H9 (cell line): Measurements from ENCODE around the gene ATG7. TPM values are rescaled to one million over a fixed set of nuclear protein-coding genes. Genes with fewer than 3 reads are reported as not detected.

Source experiments
- DNase-seq: peaks from one replicate; pipeline ENCODE4 v3.0.0-alpha.2; 2017
- H2AFZ ChIP-seq: one replicate; pipeline ENCODE4 v1.6.1; 2013; ENCODE audit warnings: mild to moderate bottlenecking, low read length, control low read depth, moderate library complexity
- H2AK5ac ChIP-seq: 2 replicates; pipeline ENCODE4 v1.6.1; 2013; ENCODE audit warnings: low read length, control low read depth, mixed read lengths; ENCODE audit not compliant: insufficient read length
- H2BK120ac ChIP-seq: one replicate; pipeline ENCODE4 v1.6.1; 2013; ENCODE audit warnings: low read depth, mild to moderate bottlenecking, low read length, control low read depth, inconsistent platforms; ENCODE audit not compliant: poor library complexity, severe bottlenecking
- H2BK12ac ChIP-seq: 2 replicates; pipeline ENCODE4 v1.6.1; 2013; ENCODE audit warnings: low read length, control low read depth, mixed read lengths, low read depth; ENCODE audit not compliant: insufficient read length
- H2BK15ac ChIP-seq: 2 replicates; pipeline ENCODE4 v1.6.1; 2013; ENCODE audit warnings: low read depth, low read length, control low read depth
- H2BK20ac ChIP-seq: one replicate; pipeline ENCODE4 v1.6.1; 2013; ENCODE audit warnings: low read depth, mild to moderate bottlenecking, low read length, control low read depth, inconsistent platforms; ENCODE audit not compliant: poor library complexity, severe bottlenecking
- H2BK5ac ChIP-seq: 2 replicates; pipeline ENCODE4 v1.6.1; 2013; ENCODE audit warnings: low read length, control low read depth, mixed read lengths; ENCODE audit not compliant: insufficient read length
- H3K14ac ChIP-seq: 2 replicates; pipeline ENCODE4 v1.6.1; 2013; ENCODE audit warnings: low read length, control low read depth; ENCODE audit not compliant: insufficient read depth
- H3K18ac ChIP-seq: 2 replicates; pipeline ENCODE4 v1.6.1; 2013; ENCODE audit warnings: low read depth, mild to moderate bottlenecking, mixed read lengths, low read length, control low read depth; ENCODE audit not compliant: insufficient read length
- H3K23ac ChIP-seq: 2 replicates; pipeline ENCODE4 v1.6.1; 2013; ENCODE audit warnings: low read length, control low read depth, mixed read lengths, low read depth; ENCODE audit not compliant: insufficient read length
- H3K23me2 ChIP-seq: 2 replicates; pipeline ENCODE4 v1.6.1; 2013; ENCODE audit warnings: low read depth, mild to moderate bottlenecking, mixed read lengths, low read length, control low read depth; ENCODE audit not compliant: insufficient read length, poor library complexity, severe bottlenecking
- H3K27ac ChIP-seq: 2 replicates; pipeline ENCODE4 v1.5.1; 2013; ENCODE audit warnings: low read length, control low read depth, mixed read lengths, low read depth; ENCODE audit not compliant: insufficient read length
- H3K27me3 ChIP-seq: 2 replicates; pipeline ENCODE4 v1.6.1; 2013; ENCODE audit warnings: low read length, control low read depth, inconsistent platforms; ENCODE audit not compliant: insufficient read depth
- H3K4ac ChIP-seq: 2 replicates; pipeline ENCODE4 v1.6.1; 2013; ENCODE audit warnings: low read depth, mild to moderate bottlenecking, control low read depth, inconsistent platforms, low read length, moderate library complexity
- H3K4me1 ChIP-seq: 2 replicates; pipeline ENCODE4 v1.6.1; 2013; ENCODE audit warnings: low read length, control low read depth, inconsistent platforms; ENCODE audit not compliant: insufficient read depth
- H3K4me2 ChIP-seq: 2 replicates; pipeline ENCODE4 v1.6.1; 2013; ENCODE audit warnings: low read length, control low read depth, mixed read lengths; ENCODE audit not compliant: insufficient read length, insufficient read depth
- H3K56ac ChIP-seq: 2 replicates; pipeline ENCODE4 v1.6.1; 2013; ENCODE audit warnings: low read depth, mild to moderate bottlenecking, mixed read lengths, low read length, control low read depth; ENCODE audit not compliant: insufficient read length
- H3K79me1 ChIP-seq: 2 replicates; pipeline ENCODE4 v1.6.1; 2013; ENCODE audit warnings: low read depth, mild to moderate bottlenecking, moderate library complexity, low read length, control low read depth, inconsistent platforms; ENCODE audit not compliant: insufficient read depth, poor library complexity, severe bottlenecking
- H3K79me2 ChIP-seq: 2 replicates; pipeline ENCODE4 v1.6.1; 2013; ENCODE audit warnings: low read length, control low read depth, inconsistent platforms; ENCODE audit not compliant: insufficient read depth
- H3K9ac ChIP-seq: 2 replicates; pipeline ENCODE4 v1.6.1; 2013; ENCODE audit warnings: low read length, control low read depth, mixed read lengths; ENCODE audit not compliant: insufficient read length; ENCODE audit errors: extremely low read depth
- H3K9me3 ChIP-seq: one replicate; pipeline ENCODE4 v1.6.1; 2013; ENCODE audit warnings: low read depth, low read length, inconsistent platforms; ENCODE audit not compliant: control insufficient read depth
- H3T11ph ChIP-seq: one replicate; pipeline ENCODE4 v1.6.1; 2013; ENCODE audit warnings: mild to moderate bottlenecking, low read length, control low read depth, inconsistent platforms
- H4K20me1 ChIP-seq: one replicate; pipeline ENCODE4 v1.6.1; 2013; ENCODE audit not compliant: control insufficient read depth, insufficient read length, insufficient read depth
- H4K5ac ChIP-seq: 2 replicates; pipeline ENCODE4 v1.6.1; 2013; ENCODE audit warnings: low read depth, mild to moderate bottlenecking, mixed read lengths, low read length, control low read depth; ENCODE audit not compliant: insufficient read length
- H4K8ac ChIP-seq: replicated peaks from 2 replicates; pipeline ENCODE4 v1.6.1; 2013; ENCODE audit warnings: low read length, control low read depth, mixed read lengths, low read depth; ENCODE audit not compliant: insufficient read length
- H4K91ac ChIP-seq: 2 replicates; pipeline ENCODE4 v1.6.1; 2013; ENCODE audit warnings: low read depth, mild to moderate bottlenecking, moderate library complexity, mixed read lengths, low read length, control low read depth; ENCODE audit not compliant: insufficient read length
- H3K27ac Mint-ChIP-seq, 3 experiments: 2 replicates in 2 of 3; 3 replicates in 1 of 3; pipeline ENCODE4 v1.8.0; 2020 to 2021; ENCODE audit warnings: mixed read lengths in 3 of 3, mild to moderate bottlenecking in 1 of 3, moderate library complexity in 1 of 3
- H3K27me3 Mint-ChIP-seq: 2 replicates; pipeline ENCODE4 v1.8.0; 2021; ENCODE audit warnings: low read depth, mild to moderate bottlenecking, moderate library complexity, mixed read lengths
- H3K36me3 Mint-ChIP-seq, 3 experiments: 2 replicates in 2 of 3; 3 replicates in 1 of 3; pipeline ENCODE4 v1.8.0; 2020 to 2021; ENCODE audit warnings: low read depth in 3 of 3, mixed read lengths in 3 of 3; ENCODE audit not compliant: insufficient read depth in 1 of 3
- H3K4me1 Mint-ChIP-seq, 2 experiments: 2 replicates each; pipeline ENCODE4 v1.8.0; 2020; ENCODE audit warnings: mixed read lengths in 2 of 2
- H3K4me3 Mint-ChIP-seq, 2 experiments: 2 replicates in 1 of 2; 3 replicates in 1 of 2; pipeline ENCODE4 v1.8.0; 2020 to 2021; ENCODE audit warnings: mild to moderate bottlenecking in 2 of 2, mixed read lengths in 2 of 2, moderate library complexity in 1 of 2
- H3K9me3 Mint-ChIP-seq, 2 experiments: 2 replicates in 1 of 2; 3 replicates in 1 of 2; pipeline ENCODE4 v1.8.0; 2020; ENCODE audit warnings: mild to moderate bottlenecking in 2 of 2, mixed read lengths in 2 of 2, moderate library complexity in 1 of 2
- CTCF ChIP-seq: fragments of 200-600 bp; sonication (generic); conservative IDR thresholded peaks from 3 replicates; pipeline ENCODE4 v1.8.0; 2021; ENCODE audit warnings: antibody characterized with exemption, mild to moderate bottlenecking
- WGBS: extraction: QIAGEN DNeasy Blood & Tissue Kit; methylation state at CpG from one replicate; pipeline ENCODE4 v1.1.7; 2013; ENCODE audit warnings: missing lambda C conversion rate, low lambda C conversion rate, mixed read lengths; ENCODE audit not compliant: insufficient read length; ENCODE audit errors: extremely low coverage; 5-methylcytosine and 5-hydroxymethylcytosine counted together
- total RNA-seq: library from RNA; stranded (reverse); gene quantifications from 2 replicates; pipeline ENCODE4 v1.2.1, GENCODE V29; 2021

The ATG7 gene
- total RNA-seq, 1 experiment from 2014 or later, result 17.9 TPM

- H3K4me1 Mint-ChIP-seq, result no peaks in the 10 kb centered on the region
- Histone ChIP-seq H2AFZ (no peak overlapping the region), H3T11ph (no peak overlapping the region), H3K9ac (no peak overlapping the region), H4K20me1 (no peaks in the 10 kb centered on the region), H4K91ac (no peak overlapping the region), H3K27me3 (no peaks in the 10 kb centered on the region), H3K9me3 (no peaks in the 10 kb centered on the region), H3K4me1 (no peaks in the 10 kb centered on the region), H2BK20ac (no peak overlapping the region), H3K79me2 (no peaks in the 10 kb centered on the region), H3K14ac (no peak overlapping the region), H3K79me1 (no peaks in the 10 kb centered on the region), H3K23ac (no peak overlapping the region), H4K8ac (no peak overlapping the region), H2BK15ac (no peak overlapping the region), H3K18ac (no peak overlapping the region), H2BK120ac (no peak overlapping the region), H3K4ac (no peak overlapping the region), H3K56ac (no peak overlapping the region), H3K23me2 (no peaks in the 10 kb centered on the region), H3K27ac (no peak overlapping the region), H2BK12ac (no peak overlapping the region), H3K4me2 (no peak overlapping the region), H2BK5ac (no peak overlapping the region), H4K5ac (no peak overlapping the region), H2AK5ac (no peak overlapping the region)
- no peak for TF ChIP-seq CTCF
- WGBS, result no CpG with 5 or more reads among the region's 6 CpGs
- no peaks in the 10 kb centered on the region for H3K27me3 Mint-ChIP-seq
- peaks cover 4 to 38% (median 21%) of the 10 kb centered on the region in 3 experiments; a peak in 6 of 7 replicates for H3K36me3 Mint-ChIP-seq
- DNase-seq, result no peak
- H3K4me3 Mint-ChIP-seq, result no peak overlapping the region
- H3K9me3 Mint-ChIP-seq, result no peaks in the 10 kb centered on the region
- H3K27ac Mint-ChIP-seq, result no peak overlapping the region
These were observed 35.7 kb downstream of the ATG7 start for GRCh38 chr3:11307830-11308432.
